Stimulated activated CD4-positive, alpha-beta T cell treated with anti-CD3 and anti-CD28 coated beads, TNF-alpha, amount 100 ng/mL, for 48 hours (primary cell): ENCODE results near the gene LTC4S.
"Not testable (repeated sequence)": the region's sequence is repeated elsewhere in the genome, so short reads cannot be mapped to it uniquely, and the experiment has no call there.

Experiments
- DNase-seq, 3 donors: peaks; one replicate each; pipeline ENCODE4 v3.0.0-alpha.2; 2020; ENCODE audit warnings: low read depth in 3 of 3

The LTC4S gene

DNA sequence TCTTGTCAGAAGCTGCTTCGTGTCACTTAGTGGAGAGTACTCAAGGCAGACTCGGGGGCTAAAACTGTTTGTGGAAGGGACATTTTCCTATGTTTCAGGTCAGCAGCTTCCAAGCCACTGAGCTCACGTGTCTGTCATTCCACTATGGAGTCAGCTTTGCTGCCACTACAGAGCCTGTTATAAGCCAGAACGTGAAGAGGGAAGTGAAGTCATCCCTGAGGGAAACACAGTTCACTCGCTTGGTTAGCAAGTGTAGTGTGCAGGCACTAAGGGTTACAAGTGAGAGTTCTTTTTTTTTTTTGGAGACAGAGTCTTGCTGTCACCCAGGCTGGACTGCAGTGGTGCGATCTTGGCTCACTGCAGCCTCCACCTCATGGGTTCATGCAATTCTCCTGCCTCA lies 24.5 kb upstream of the LTC4S start:
- no peak for DNase-seq

DNA sequence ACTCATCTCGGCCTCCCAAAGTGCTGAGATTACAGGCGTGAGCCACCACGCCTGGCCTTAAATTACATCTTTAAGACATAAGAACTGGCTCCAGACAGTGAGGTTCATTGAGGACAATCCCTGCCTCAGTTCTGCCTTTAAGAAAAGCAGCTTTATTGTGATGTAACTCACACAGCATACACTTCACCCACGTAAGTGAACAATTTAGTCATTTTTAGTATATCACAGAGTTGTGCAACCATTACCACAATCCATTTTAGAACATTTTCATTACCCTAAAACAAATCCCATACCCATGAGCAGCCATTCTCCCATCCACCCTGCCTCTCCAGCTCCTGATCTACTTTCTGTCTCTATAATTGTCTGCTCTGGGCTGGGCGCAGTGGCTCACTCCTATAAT lies 24.0 kb upstream of the LTC4S start:
- DNase-seq = no peak

DNA sequence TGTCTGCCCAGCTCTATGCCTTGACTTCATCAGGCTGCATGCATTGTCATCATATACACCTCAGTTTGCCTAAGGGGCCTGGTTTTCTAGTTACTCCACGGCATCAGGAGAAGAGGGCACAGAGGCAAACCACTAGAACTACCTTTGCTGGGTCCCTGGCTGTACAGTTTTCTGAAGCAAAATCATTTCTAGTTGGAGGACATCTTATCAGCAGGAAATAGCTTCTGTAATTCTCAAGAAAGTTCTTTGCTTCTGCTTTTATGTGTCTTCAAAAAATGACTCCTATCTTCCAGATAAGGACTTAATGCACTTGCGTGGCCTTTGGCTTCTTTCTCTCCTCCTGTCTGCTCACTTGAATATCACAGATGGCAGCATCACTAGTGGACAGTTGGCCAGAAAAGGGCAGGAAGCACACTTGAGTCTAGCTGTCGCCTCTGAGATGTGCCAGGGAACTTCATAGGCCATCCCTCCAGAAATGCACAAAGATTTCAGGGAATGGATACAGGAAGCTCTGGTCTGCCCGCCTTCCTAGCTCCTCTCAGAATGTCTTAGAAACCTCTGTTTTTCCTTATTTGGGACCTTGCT lies 22.4 kb upstream of the LTC4S start:
- DNase-seq = no peak

DNA sequence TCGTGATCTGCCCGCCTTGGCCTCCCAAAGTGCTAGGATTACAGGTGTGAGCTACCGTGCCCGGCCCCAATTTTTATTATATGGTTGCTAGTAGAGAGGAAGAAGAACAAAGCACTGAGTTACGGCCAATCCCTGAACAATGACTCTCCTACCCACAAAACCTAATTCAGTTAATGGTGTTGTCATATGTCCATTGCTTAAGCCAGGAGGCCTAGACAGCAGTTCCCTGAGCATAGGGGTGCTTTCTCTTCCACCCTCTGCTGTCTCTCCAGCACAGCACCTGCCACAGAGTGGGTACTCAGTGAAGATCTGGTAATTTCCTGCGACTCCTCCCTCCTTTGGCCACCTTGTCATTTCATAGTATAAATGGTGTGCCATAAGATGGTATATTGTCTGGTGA lies 21.4 kb upstream of the LTC4S start:
- no peak for DNase-seq

DNA sequence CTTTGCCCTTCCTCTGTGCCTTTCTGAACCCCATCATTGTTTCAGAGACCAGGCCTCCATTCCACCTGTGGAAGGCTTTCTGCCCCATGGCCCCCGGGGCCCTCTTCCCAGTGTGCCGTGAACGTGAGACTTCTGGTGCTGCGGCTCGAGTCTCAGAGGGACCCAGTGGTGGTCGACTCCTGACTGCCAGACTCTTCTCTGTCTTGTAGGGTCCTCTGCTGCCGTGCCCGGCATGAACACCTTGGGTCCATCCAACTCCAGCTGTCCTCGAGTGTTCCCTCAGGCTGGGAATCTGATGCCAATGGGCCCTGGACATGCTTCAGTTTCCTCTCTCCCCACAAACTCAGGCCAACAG lies 20.1 kb upstream of the LTC4S start:
- no peak for DNase-seq

DNA sequence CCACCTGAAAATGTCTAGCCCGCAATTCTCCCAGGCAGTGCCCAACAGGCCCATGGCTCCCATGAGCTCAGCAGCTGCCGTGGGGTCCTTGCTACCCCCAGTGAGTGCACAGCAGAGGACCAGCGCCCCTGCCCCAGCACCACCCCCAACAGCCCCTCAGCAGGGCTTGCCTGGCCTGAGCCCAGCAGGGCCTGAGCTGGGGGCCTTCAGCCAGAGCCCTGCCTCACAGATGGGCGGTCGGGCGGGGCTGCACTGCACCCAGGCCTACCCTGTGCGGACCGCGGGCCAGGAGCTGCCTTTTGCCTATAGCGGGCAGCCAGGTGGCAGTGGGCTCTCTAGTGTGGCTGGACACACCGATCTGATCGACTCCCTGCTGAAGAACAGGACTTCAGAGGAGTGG lies 19.3 kb upstream of the LTC4S start:
- DNase-seq = no peak

DNA sequence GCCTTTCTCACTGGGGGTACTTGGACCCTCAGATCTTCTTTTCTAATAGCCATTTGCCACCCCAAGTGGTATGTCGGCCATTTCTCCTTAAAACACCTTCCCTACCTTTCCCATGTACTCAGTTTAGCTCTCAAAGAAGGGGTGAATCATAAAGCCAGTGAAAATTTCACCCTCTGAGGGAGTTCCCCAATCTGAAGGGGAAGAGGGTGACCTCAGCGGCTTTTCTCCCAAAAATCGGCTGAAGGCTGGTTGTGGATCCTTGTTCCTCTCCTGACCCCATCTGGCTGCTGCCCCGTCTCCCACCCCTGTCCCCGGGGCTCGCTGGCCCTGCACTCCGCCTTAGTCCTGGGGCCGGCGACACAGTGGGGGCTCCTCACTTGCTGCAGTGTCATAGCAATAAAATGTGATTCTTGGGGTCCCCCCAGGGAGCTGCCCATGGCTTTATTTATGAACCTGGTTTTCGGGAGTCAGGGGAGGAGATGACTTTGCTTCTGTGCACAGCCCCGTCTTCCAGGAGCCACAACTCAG lies 17.3 kb upstream of the LTC4S start:
- DNase-seq = no peak

DNA sequence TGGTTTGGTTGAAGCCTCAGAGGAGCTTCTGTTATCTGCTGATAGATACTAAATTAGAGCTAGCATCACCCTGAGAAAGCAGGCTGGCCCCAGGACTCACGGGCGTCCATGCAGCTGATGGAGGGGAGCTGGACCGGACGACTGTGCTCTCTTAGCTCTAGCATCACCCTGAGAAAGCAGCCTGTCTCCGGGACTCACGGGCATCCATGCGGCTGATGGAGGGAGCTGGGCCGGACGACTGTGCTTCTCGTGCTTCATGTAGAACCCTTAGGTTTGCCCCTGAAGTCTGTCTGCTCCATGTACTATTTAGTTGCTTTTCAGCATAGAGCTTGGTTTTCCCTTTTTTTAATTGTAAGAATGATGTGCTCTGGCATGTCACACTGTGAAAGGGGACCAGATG lies 16.3 kb upstream of the LTC4S start:
- no peak for DNase-seq

DNA sequence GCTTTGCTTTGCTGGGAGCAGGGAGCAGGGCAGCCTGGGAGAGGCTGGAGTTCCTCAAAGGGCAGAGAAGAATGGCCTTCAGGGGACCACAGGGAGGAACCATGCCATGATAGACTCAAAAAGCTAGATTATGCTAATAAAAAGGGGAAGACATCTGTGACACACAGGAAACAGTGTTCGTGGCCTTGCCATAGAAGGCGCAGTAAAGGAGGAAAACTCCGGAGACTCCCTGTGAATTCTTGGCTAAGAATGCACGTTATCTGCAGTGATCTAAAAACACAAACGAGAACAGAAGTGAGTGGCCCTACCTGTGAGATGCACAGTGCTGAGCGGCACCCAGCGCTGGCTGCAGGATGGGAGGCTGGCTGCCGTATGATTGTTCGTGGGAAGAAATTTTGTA lies 15.9 kb upstream of the LTC4S start:
- DNase-seq = no peak

DNA sequence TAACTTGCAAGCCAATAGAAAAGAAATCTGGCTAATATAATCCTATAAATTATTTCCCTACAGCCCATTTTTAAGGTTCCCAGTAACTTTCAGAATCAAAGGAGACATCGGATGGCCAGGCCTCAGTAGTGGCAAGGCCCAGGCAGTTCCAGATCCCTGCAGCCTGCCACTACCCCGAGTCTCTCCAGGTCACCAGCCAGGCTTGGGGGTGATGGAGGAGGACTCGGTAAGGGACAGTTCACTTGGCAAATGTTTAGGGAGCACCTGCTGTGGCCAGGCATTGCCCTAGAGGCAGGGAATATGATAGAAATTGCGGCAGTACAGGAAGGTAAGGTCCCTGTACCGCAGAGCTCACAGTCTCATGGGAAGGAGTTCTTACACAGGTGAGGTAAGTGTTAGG lies 15.2 kb upstream of the LTC4S start:
- no peak for DNase-seq

DNA sequence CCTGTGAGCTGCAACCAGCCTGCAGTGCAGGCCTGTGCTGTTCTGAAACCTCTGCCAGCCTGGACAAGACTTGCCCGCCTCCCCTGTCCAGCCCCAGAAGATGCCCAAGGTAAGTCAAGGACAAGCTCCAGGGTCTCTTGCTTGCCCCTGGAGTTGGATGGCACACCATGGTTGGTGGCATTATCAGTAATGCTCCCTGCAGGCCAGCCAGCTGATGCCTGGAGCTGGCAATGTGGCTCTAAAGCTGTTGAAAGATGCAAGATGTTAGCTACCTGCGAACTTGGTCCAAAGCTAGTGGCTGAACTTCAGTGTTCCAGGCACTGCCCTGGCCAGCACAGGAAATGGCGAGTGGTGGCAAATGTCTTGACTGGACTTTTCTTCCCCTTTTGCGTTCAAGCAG lies 14.0 kb upstream of the LTC4S start:
- no peak for DNase-seq

DNA sequence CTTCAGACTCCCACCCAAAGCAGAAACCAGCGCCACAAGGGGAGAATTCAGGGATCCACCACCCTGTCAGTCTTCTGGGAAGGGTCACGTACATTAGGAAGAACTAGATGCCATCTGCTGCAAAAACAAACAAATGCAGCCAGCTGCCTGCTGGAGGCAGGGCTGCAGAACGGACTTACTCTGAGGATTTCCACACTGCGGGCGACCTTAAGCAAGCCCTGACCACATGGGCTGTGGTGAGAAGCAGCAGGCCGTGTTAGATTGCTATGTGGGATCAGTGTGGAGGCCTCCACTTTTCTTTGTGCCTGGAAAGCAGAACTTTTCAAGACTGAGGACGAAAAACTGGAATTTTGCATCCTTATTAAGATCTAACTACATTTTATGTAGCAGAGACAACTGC lies 13.4 kb upstream of the LTC4S start:
- no peak for DNase-seq

DNA sequence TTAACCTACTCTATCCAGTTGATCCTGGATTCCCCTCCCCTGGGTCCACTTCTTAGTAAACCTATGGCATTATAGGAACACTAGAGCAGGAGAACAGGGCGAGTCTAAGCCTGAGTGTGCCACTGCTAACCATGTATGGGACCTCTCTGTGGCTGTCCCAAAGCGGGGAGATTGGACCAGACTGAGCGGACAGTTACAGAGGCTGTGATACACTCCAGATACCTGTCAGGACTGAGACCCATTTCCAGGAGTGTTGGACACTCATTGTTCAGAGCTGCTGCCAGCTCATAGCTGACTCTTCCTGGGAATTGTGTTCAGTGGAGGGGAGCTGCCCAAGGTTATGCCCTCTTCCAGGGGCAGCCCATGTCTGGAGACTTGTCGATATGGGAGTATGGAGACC lies 11.9 kb upstream of the LTC4S start:
- no peak for DNase-seq

DNA sequence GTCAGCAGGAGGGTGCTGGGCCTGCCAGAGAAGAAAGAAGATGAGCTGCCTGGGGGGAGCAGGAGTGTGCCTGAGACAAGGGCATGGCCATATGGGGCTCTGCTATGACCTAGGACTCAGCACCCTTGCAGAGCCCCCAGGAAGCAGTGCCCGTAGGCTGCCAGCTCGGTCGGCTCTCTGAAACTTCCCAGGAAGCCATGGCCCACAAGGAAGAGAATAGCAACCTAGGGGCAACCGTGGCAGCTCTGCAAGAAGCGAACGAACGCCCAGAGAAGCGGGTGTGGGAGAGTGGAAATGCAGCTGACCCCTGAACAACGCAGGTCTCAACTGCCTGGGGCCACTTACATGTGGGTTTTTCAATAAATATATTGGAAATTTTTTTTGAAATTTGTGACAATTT lies 10.7 kb upstream of the LTC4S start:
- no peak for DNase-seq

DNA sequence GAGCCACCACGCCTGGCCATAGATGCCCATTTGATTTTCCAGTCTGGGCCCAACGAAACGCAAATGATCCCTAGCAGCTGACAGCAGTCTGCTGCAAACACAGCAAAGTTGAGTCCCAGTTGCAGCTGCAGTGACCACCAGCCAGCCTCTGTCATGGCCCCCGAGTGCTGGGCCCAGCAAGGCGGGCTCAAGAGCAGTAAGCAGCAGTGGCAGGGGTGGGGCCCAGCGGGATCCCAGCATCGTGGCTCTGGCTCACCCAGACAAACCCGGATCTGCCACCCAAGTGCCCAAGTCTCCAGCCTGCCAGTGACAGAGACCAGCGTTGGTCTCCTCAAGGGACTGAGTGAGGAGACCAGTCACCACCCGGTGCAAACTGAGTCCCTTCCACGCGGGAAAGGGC lies 6.9 kb upstream of the LTC4S start:
- DNase-seq = no peak

DNA sequence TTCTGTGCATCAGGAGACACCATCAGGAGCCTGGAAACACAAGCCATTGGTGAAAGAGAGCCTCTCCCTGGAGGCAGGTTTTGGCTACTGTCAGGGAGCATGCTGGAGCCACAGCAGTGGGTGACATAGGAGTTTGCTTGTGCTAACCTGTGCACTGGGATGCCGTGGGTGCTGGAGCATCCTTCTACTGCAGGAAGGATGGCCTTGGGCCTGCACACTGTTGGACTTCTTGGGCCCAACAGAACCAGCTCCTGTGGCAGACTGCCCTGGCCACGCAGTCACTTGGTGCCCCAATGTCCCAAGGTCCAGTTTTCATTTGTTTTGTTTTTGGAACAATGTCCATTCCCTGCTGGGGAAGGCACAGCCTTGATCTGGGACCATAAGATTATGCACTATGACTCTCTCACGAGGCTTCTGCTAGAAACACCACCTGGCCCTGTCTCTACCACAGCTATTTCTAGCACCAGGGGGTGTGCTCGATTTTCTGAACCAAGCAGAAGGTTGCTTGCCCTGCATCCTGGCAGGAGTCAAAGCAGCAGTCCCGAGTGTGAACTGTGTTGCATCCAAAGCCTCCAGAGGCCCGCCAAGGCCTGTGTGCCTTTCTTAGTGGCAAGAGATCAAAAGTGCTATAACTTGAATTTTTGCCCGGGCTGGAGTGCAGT lies 5.5 kb upstream of the LTC4S start:
- no peak for DNase-seq

DNA sequence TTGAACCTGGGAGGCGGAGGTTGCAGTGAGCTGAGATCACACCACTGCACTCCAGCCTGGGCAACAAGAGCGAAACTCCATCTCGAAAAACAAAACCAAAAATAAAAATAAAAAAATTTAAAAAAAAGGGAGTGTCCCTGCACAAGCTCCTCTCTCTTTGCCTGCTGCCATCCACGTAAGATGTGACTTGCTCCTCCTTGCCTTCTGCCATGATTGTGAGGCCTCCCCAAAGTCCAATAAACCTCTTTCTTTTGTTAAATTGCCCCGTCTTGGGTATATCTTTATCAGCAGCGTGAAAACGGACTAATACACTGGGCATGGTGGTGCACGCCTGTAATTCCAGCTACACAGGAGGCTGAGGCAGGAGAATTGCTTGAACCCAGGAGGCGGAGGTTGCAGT lies 4.5 kb upstream of the LTC4S start:
- DNase-seq = not testable (repeated sequence)

DNA sequence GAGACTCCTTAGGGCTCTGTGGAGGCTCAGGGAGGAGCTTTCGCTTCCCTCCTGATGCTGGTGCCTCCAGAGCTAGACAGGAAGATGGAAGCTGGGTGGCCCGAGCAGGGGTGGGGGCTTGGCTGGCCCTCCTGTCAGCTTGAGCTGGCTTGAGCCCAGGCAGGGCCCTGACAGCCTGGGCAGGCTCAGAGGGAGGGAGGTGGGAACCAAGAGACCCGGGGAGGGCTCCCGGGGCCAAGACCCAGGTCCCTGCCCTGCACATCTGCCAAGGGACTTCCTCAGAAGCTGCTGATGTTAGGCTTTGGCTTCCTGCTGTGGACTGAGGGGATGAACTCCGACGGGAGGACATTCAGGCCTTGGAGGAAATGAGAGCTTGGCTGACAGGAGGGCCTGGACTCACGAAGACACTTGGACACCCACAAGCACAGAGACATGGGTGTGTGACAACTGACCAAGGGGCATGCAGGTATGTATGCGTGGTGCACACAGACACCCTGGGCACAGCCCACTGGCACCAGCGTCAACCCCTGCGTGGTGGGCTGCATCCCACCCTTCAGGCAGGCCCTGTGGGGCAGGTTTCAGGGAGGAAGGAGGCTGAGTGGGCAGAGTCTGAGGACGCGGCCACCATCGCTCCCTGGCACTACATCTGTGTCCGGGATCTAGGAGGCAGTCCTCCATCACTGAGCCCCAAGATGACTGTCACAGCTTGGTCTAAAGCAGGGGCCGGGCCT lies 1.7 kb upstream of the LTC4S start:
- no peak for DNase-seq

DNA sequence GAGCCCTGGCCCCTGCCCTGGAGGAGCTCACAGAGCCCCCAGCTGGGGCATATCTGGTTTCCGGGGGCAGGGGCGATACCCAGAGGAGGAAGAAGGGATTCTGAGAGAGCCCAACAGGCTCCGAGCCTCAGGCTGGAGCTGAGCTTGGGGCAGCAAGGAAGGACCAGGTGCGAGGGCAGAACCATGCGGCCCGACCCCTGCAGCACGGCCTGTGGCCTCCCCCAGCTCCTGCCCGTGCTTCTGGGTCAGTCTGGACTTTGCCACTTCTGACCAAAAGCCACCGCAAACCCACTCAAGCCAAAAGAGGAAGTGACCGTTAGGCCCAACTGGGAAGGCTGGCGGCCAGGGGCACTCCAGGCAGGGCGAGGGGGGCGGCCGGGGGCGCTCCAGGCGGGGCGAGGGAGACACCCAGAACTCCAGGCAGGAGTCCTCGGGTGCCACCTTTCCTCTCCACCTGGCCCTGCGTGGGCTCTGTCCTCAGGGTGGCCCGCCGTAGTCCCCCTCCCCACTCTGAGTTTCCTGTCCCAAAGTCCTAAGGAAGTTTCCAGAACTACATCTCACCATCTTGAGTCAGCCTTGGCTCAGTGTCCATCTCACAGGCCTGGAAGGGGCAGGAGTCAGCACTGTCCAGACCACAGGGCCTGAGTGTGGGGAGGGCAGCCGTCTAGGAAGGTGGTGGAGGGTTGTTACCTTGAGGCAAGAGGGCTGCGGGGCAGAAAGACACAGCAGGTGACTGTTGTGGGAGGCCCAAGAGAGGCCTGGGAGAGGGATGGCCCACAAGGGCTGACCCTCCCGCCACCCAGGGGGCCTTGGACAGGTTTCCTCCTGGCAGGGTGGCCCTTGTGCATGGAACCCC lies 946 bp upstream of the LTC4S start:
- DNase-seq = no peak

DNA sequence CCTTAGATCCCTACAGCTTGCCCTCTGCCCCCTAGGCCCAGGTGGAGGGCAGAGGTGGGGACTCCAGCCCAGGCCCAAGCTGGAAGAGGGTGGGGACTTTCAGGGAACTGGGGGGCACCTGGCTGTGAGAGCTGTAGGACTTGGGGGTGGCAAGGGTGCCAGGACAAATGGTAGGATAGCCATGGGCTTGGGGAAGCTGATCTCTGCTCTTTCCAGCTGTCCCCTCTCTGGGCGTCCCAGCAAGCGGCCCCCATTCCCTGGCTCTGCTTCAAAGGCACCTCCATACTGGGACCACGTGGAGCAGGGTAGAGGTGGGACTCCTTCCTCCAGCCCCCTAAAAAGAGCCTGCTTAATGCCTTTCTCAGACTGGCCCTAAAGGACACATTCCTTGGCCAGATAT lies 385 bp downstream of the LTC4S start:
- no peak for DNase-seq

DNA sequence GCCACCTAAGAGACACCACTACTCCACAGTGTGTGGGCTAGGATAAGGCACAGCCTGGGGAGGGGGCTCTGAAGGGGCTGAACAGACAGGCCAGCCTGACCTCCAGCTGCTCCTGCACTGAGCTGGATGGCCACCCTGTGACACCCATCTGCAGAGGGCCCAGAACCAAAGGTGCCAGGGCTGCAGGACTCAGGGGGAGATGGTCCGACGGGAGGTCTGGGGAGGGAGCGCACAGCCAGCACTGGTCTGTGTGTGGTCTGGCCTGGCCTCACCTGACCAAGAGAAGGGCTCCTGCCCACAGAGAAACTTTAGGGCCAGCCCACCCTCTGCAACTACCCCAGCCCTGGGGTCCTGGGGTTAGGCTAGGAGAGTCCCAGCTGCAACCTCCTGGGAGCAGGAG lies 789 bp downstream of the LTC4S start:
- no peak for DNase-seq
